IPS-20b (cell line): ENCODE measurements around the gene RCL1.

Experiments
- H3K27ac ChIP-seq: one replicate; pipeline ENCODE4 v1.5.1; 2013; ENCODE audit warnings: low read length
- H3K27me3 ChIP-seq: 2 replicates; pipeline ENCODE4 v1.6.1; 2013; ENCODE audit warnings: mild to moderate bottlenecking, low read length, inconsistent platforms; ENCODE audit not compliant: insufficient read depth
- H3K36me3 ChIP-seq: 2 replicates; pipeline ENCODE4 v1.6.1; 2013; ENCODE audit warnings: low read depth, mild to moderate bottlenecking, inconsistent platforms, low read length, moderate library complexity; ENCODE audit not compliant: insufficient read depth
- H3K4me1 ChIP-seq: 2 replicates; pipeline ENCODE4 v1.6.1; 2013; ENCODE audit warnings: mild to moderate bottlenecking, control low read depth, inconsistent platforms, low read length, moderate library complexity; ENCODE audit not compliant: insufficient read depth
- H3K4me3 ChIP-seq: 2 replicates; pipeline ENCODE4 v1.5.1; 2013; ENCODE audit warnings: mild to moderate bottlenecking, low read length, inconsistent platforms
- H3K9ac ChIP-seq: 2 replicates; pipeline ENCODE4 v1.6.1; 2013; ENCODE audit warnings: low read depth, mild to moderate bottlenecking, inconsistent platforms, low read length, moderate library complexity
- H3K9me3 ChIP-seq: 2 replicates; pipeline ENCODE4 v1.6.1; 2013; ENCODE audit warnings: mild to moderate bottlenecking, low read depth, low read length, inconsistent platforms; ENCODE audit not compliant: insufficient read depth

The RCL1 gene

GRCh38 chr9:4866239-4866969 lies 73.7 kb downstream of the RCL1 start:
- Histone ChIP-seq H3K27me3 (no peaks in the 10 kb centered on the region), H3K27ac (no peak overlapping the region), H3K9ac (no peak overlapping the region), H3K4me1 (no peaks in the 10 kb centered on the region), H3K36me3 (peaks cover 9% of the 10 kb centered on the region; the same call in 1 of the 2 replicates), H3K4me3 (no peak overlapping the region), H3K9me3 (no peaks in the 10 kb centered on the region)

DNA sequence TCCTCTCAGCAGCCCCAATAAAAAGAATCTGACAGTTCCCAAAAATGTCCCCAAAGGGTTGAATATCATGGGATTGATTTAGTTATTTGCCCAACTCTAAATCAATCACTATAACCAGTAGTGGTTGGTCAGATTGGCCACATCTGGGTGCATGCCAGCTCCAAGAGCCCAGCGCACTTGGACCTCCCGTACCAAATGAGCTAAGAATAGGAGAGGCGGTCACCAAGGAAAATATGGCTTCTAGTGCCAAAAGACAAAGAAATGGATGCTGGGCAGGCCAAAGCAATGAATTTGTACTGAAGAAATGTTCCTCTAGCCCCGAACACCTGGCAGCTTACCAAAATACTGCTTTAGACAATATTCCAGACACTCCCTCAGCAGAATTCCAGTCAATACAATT lies 80.3 kb downstream of the RCL1 start:
- Histone ChIP-seq H3K4me3 (no peak overlapping the region), H3K36me3 (no peaks in the 10 kb centered on the region), H3K9ac (no peak overlapping the region), H3K9me3 (no peaks in the 10 kb centered on the region), H3K27ac (no peak overlapping the region), H3K27me3 (no peaks in the 10 kb centered on the region), H3K4me1 (no peaks in the 10 kb centered on the region)

DNA sequence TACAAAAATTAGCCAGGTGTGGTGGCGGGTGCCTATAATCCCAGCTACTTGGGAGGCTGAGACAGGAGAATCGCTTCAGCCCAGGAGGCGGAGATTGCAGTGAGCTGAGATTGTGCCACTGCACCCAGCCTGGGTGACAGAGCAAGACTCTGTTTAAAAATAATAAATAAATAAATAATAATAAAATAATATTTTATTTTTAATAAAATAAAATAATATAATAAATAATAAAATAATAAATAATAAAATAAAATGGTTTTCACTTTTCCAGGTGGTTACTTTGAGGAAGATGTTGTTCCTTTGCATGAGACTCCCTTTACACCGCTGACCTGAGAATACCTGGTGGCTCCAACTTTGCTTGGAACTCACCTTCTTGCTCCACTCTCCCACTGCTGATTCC lies 82.8 kb downstream of the RCL1 start:
- Histone ChIP-seq H3K4me3 (no peak overlapping the region), H3K9me3 (no peaks in the 10 kb centered on the region), H3K27ac (no peak overlapping the region), H3K9ac (no peak overlapping the region), H3K27me3 (no peaks in the 10 kb centered on the region), H3K4me1 (no peaks in the 10 kb centered on the region), H3K36me3 (no peaks in the 10 kb centered on the region)

- Histone ChIP-seq H3K27me3 (no peaks in the 10 kb centered on the region), H3K9ac (no peak overlapping the region), H3K36me3 (no peaks in the 10 kb centered on the region), H3K4me3 (no peak overlapping the region), H3K27ac (no peak overlapping the region), H3K4me1 (no peaks in the 10 kb centered on the region), H3K9me3 (no peaks in the 10 kb centered on the region)
Observed at GRCh38 chr9:4879115-4879558, 86.4 kb downstream of the RCL1 start.

- Histone ChIP-seq H3K9ac (no peak overlapping the region), H3K9me3 (no peaks in the 10 kb centered on the region), H3K36me3 (no peaks in the 10 kb centered on the region), H3K4me1 (peaks cover 4% of the 10 kb centered on the region; the same call in 1 of the 2 replicates), H3K4me3 (no peak overlapping the region), H3K27me3 (no peaks in the 10 kb centered on the region), H3K27ac (no peak overlapping the region)
Observed at GRCh38 chr9:4883326-4883873, 90.7 kb downstream of the RCL1 start.

GRCh38 chr9:4886698-4887097 lies 94.0 kb downstream of the RCL1 start:
- Histone ChIP-seq H3K27ac (no peak overlapping the region), H3K27me3 (no peaks in the 10 kb centered on the region), H3K9me3 (no peaks in the 10 kb centered on the region), H3K9ac (no peak overlapping the region), H3K4me1 (peaks cover 4% of the 10 kb centered on the region; the same call in 1 of the 2 replicates), H3K36me3 (no peaks in the 10 kb centered on the region), H3K4me3 (peak overlapping the region; percentile 3; the same call in 1 of the 2 replicates)

GRCh38 chr9:4887556-4887955 lies 94.8 kb downstream of the RCL1 start:
- Histone ChIP-seq H3K9ac (no peak overlapping the region), H3K36me3 (no peaks in the 10 kb centered on the region)

GRCh38 chr9:4890242-4890641 lies 97.5 kb downstream of the RCL1 start:
- Histone ChIP-seq H3K9me3 (no peaks in the 10 kb centered on the region), H3K27me3 (no peaks in the 10 kb centered on the region), H3K4me1 (peaks cover 4% of the 10 kb centered on the region; the same call in 1 of the 2 replicates), H3K9ac (no peak overlapping the region), H3K4me3 (no peak overlapping the region), H3K27ac (no peak overlapping the region), H3K36me3 (no peaks in the 10 kb centered on the region)

More at GRCh38 chr9:4887556-4887955, 94.8 kb downstream of the RCL1 start:
- no peak overlapping the region for H3K27ac ChIP-seq
- no peaks in the 10 kb centered on the region for H3K9me3 ChIP-seq
- H3K27me3 ChIP-seq, result no peaks in the 10 kb centered on the region
- no peak overlapping the region for H3K4me3 ChIP-seq
- H3K4me1 ChIP-seq, result peaks cover 4% of the 10 kb centered on the region; the same call in 1 of the 2 replicates

- Histone ChIP-seq H3K27ac (no peak overlapping the region), H3K36me3 (no peaks in the 10 kb centered on the region), H3K4me1 (peaks cover 4% of the 10 kb centered on the region; the same call in 1 of the 2 replicates), H3K9me3 (no peaks in the 10 kb centered on the region), H3K27me3 (no peaks in the 10 kb centered on the region), H3K4me3 (no peak overlapping the region), H3K9ac (no peak overlapping the region)
Observed at GRCh38 chr9:4890929-4891328, 98.2 kb downstream of the RCL1 start.

DNA sequence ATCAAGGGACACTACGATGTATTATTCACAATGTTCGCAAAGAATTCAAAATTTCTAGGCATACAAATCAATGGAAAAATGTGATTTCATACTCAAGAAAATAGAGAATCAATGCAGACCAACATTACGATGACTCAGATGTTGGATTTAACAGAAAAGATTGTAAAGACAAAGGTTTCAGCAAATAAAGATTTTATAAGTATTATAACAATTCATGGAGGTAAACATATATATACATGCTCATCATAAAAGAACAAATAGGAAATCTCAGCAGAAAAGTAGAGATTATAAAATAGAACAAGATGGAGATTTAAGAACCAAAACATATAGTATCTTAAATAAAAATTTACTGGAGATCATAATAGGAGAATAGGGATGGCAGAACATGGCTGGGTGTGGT lies 98.9 kb downstream of the RCL1 start:
- no peaks in the 10 kb centered on the region for H3K36me3 ChIP-seq

DNA sequence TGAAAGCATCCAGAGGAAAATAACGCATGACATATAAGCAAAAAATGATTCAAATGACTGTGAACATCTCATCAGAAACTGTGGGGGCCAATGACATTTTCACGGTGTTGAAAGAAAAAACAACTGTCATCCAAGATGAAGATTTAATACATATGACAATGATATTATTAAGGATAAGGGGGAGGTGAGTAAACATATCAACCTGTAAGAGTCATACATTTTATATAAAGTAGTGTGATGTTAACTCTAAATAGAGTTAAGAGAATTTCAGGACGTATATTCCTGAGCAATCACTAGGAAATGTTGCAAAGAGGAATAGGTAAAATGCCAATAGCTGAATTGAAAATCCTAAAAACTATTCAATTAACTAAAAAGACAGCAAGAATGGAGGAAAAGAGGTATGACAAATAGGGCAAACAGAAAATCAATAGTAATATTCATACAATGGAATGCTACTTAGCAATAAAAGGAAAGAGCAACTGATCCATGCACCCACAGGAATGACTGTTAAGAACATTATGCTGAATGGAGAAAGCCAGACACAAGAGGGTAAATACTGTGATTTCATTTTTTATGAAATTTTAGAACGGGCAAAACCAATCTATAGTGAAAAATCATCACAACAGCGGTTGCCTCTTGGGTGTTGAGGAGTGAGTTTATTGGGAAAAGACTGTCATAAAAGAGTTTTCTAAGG lies 99.9 kb downstream of the RCL1 start:
- H3K9me3 ChIP-seq, result no peaks in the 10 kb centered on the region
- no peak overlapping the region for H3K4me3 ChIP-seq
- H3K27me3 ChIP-seq, result no peaks in the 10 kb centered on the region
- H3K9ac ChIP-seq, result no peak overlapping the region
- H3K4me1 ChIP-seq, result no peaks in the 10 kb centered on the region
- no peak overlapping the region for H3K27ac ChIP-seq
- H3K36me3 ChIP-seq, result no peaks in the 10 kb centered on the region

More for the DNA sequence above, 98.9 kb downstream of the RCL1 start:
- no peak overlapping the region for H3K4me3 ChIP-seq
- no peaks in the 10 kb centered on the region for H3K9me3 ChIP-seq
- H3K27ac ChIP-seq, result no peak overlapping the region
- H3K27me3 ChIP-seq, result no peaks in the 10 kb centered on the region
- H3K9ac ChIP-seq, result no peak overlapping the region
- H3K4me1 ChIP-seq, result peaks cover under 1% of the 10 kb centered on the region; the same call in 1 of the 2 replicates

DNA sequence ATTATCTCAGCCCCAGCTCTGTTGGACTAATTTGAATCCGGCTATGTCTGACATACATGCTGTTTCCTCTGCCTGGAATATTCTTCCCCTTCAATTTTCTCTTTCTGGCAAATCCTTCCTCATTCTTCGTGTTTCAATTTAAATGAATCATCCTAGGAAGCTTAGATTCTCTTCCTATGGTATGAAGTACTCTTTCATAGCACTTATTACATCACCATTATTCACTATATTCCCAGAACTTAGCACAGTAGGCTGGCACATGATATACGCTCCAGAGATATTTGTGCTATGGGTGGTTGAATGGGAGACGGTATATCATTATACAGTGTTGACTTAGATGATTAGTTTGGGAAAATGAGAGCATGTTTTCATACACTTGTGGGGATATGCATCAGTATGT lies 101.3 kb downstream of the RCL1 start:
- Histone ChIP-seq H3K4me1 (no peaks in the 10 kb centered on the region), H3K4me3 (no peak overlapping the region), H3K36me3 (no peaks in the 10 kb centered on the region), H3K27ac (no peak overlapping the region), H3K27me3 (no peaks in the 10 kb centered on the region), H3K9me3 (no peaks in the 10 kb centered on the region), H3K9ac (no peak overlapping the region)
